Epithelial cell of proximal tubule (primary cell): ENCODE data around the gene SLC16A3. TPM values are rescaled to one million over a fixed set of nuclear protein-coding genes. Genes with fewer than 3 reads are reported as not detected.

Source experiments
- DNase-seq: peaks from one replicate; pipeline ENCODE4 v3.0.0-alpha.2; 2011; ENCODE audit warnings: low read depth
- H3K4me3 ChIP-seq: 2 replicates; pipeline ENCODE4 v1.5.1; 2011; ENCODE audit warnings: low read depth, mild to moderate bottlenecking, low read length
- CTCF ChIP-seq: conservative IDR thresholded peaks from 2 replicates; pipeline ENCODE4 v1.5.1; 2012; ENCODE audit warnings: low read depth, mild to moderate bottlenecking, low read length
- total RNA-seq: library from RNA; depleted of rRNA; stranded (reverse); fragments of >200 nt; gene quantifications from 2 replicates; pipeline ENCODE4 v1.2.3, GENCODE V29; 2015

The SLC16A3 gene
- total RNA-seq, 1 donor from 2014 or later: 190 TPM

DNA sequence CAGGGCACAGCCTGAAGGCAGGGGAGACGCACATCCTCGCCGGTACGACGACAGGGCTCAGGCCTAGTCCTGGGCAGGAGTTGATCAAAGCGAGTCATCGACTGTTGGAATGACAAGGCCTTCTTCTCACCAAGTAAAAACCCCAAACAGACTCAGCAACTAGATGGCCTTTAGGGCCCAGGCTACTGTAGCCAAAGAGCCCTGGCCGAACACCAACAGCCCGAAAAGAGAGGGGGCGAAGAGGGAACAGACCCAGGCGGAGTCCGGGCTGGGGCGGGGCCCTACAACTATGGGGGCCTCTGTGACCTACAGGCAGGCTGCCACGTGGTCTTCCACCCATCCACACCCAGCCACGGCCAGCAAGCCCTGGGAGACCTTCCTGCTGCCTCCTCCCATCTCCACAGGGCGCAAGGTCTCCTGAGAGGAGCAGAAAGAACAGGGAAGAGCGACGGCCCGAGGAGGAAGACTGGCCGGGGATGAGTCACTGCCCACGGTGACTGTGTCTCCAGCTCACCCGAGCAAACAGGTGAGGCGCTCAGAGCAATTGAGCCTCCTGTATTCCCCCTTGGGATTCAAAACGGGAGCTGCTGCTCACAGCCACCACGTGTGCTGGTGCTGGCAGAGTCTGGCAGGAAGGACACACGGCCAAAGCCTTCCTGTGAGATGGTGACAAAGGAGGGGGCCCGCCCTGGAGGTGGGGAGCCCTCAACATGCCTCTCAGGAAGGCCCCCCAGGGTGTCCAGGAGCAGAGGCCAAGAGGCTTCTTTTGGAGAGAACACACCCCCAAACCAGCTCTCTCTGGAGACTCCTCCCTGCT, 17.7 kb downstream of the SLC16A3 start:
- DNase-seq: no peak
- H3K4me3 ChIP-seq: no peak overlapping the region
- TF ChIP-seq CTCF: no peak

- TF ChIP-seq CTCF: no peak
- no peak overlapping the region for H3K4me3 ChIP-seq
- no peak for DNase-seq
Observed at GRCh38 chr17:82247182-82247823, 18.5 kb downstream of the SLC16A3 start.

DNA sequence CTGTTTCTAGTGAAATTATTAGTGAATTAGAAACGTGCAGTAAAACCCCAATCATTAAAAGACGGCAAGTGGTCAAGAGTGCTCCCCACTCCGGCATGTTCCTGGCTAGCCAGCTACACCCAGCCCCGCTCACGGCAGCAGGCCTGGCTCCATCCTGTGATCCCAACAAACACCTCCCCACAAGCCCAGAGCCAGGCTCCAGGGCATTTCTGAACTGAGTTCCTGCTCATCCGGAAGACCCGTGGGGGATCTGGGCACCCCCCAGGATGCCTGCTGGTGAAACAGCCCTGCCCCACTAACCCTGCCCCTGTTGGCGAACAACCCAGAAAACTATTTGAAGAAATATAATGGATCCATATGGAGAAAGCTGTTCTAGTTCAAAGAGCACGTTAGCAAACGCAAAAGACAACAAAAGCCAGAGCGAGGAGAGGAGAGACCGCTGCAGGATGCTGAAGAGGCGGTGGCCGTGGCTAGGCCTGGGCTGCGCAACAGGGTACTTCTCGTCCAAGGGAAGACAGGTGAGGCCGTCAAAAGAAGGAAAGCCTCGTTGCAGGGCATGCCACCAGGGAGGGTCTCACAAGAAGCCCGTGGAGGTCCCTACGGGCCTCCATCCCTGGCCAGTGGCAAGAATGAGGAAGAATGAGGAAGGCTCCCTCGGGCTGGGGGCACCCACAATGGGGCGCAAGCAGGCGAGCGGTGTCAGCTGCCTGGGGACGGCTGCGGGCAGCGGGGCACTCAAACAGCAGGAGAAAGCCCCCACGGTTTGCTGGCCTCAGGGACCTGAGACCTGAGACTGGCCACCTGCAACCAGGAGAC, 19.2 kb downstream of the SLC16A3 start:
- TF ChIP-seq CTCF: no peak
- DNase-seq: no peak
- no peak overlapping the region for H3K4me3 ChIP-seq

- no peak for TF ChIP-seq CTCF
- no peak overlapping the region for H3K4me3 ChIP-seq
- no peak for DNase-seq
Observed at GRCh38 chr17:82248815-82249674, 20.2 kb downstream of the SLC16A3 start.

GRCh38 chr17:82249896-82250581, 21.2 kb downstream of the SLC16A3 start:
- no peak overlapping the region for H3K4me3 ChIP-seq
- no peak for TF ChIP-seq CTCF

More at GRCh38 chr17:82249896-82250581, 21.2 kb downstream of the SLC16A3 start:
- no peak for DNase-seq
